HepG2 (cell line): ENCODE results near the gene CD151. TPM values are rescaled to one million over a fixed set of nuclear protein-coding genes. Genes with fewer than 3 reads are reported as not detected.

Experiments
- ESRRA ChIP-seq: sonication (generic); formaldehyde crosslinking; IDR thresholded peaks from 2 replicates; pipeline ENCODE4 v1.5.1; 2020; ENCODE audit warnings: mild to moderate bottlenecking, low read depth, missing genetic modification reagents
- FOXJ3 ChIP-seq: sonication (generic); formaldehyde crosslinking; IDR thresholded peaks from 2 replicates; pipeline ENCODE4 v1.4.0; 2020; ENCODE audit warnings: missing genetic modification reagents, mild to moderate bottlenecking, borderline replicate concordance
- ISX ChIP-seq: sonication (generic); formaldehyde crosslinking; conservative IDR thresholded peaks from 2 replicates; pipeline ENCODE4 v1.5.0; 2020; ENCODE audit warnings: missing genetic modification reagents
- NKX3-1 ChIP-seq: sonication (generic); formaldehyde crosslinking; IDR thresholded peaks from 2 replicates; pipeline ENCODE4 v1.5.0; 2020; ENCODE audit warnings: missing genetic modification reagents
- POLR2G ChIP-seq: fragments of 200-400 bp; formaldehyde crosslinking; IDR thresholded peaks from 2 replicates; pipeline ENCODE4 v1.6.1; 2018; ENCODE audit warnings: mild to moderate bottlenecking, low read depth, low read length, moderate library complexity
- RBM22 ChIP-seq: fragments of 200-400 bp; formaldehyde crosslinking; optimal IDR thresholded peaks from 2 replicates; pipeline ENCODE3; 2017; ENCODE audit warnings: mild to moderate bottlenecking, low read length, moderate library complexity
- RFX1 ChIP-seq: fragments of 450-650 bp; IDR thresholded peaks from 2 replicates; pipeline ENCODE4 v1.6.1; 2017
- SAFB2 ChIP-seq: sonication (generic); formaldehyde crosslinking; IDR thresholded peaks from 2 replicates; pipeline ENCODE4 v1.5.1; 2020; ENCODE audit warnings: missing genetic modification reagents, low read depth, mild to moderate bottlenecking, borderline replicate concordance
- SALL1 ChIP-seq: sonication (generic); formaldehyde crosslinking; IDR thresholded peaks from 2 replicates; pipeline ENCODE4 v1.8.0; 2022; ENCODE audit warnings: mild to moderate bottlenecking, missing genetic modification reagents
- SP140L ChIP-seq: sonication (generic); formaldehyde crosslinking; IDR thresholded peaks from 2 replicates; pipeline ENCODE4 v1.4.0; 2020; ENCODE audit warnings: missing genetic modification reagents, borderline replicate concordance
- SP5 ChIP-seq: IDR thresholded peaks from 2 replicates; pipeline ENCODE4 v1.6.1; 2016; ENCODE audit warnings: low read depth, borderline replicate concordance
- TARDBP ChIP-seq: sonication (generic); formaldehyde crosslinking; IDR thresholded peaks from 2 replicates; pipeline ENCODE4 v1.8.0; 2022; ENCODE audit warnings: mild to moderate bottlenecking, missing genetic modification reagents
- TBP ChIP-seq: sonication (generic); formaldehyde crosslinking; IDR thresholded peaks from 2 replicates; pipeline ENCODE4 v1.5.0; 2020; ENCODE audit warnings: missing genetic modification reagents
- ZNF713 ChIP-seq: sonication (generic); formaldehyde crosslinking; IDR thresholded peaks from 2 replicates; pipeline ENCODE4 v1.4.0; 2020; ENCODE audit warnings: mild to moderate bottlenecking, missing genetic modification reagents
- ZNF746 ChIP-seq: sonication (generic); formaldehyde crosslinking; IDR thresholded peaks from 2 replicates; pipeline ENCODE4 v1.8.0; 2022; ENCODE audit warnings: mild to moderate bottlenecking, missing genetic modification reagents
- ZNF891 ChIP-seq: sonication (generic); formaldehyde crosslinking; IDR thresholded peaks from 2 replicates; pipeline ENCODE4 v1.5.0; 2020; ENCODE audit warnings: mild to moderate bottlenecking, missing genetic modification reagents
- polyA plus RNA-seq, 8 experiments: library from polyadenylated mRNA; depleted of rRNA in 3 of 8; stranded (reverse) in 7 of 8; unstranded in 1 of 8; fragments of >200 nt; fragmentation: Illumina TruSeq in 4 of 8; extraction: Trizol in 4 of 8; gene quantifications; 2 replicates each; pipeline versions ENCODE4 v1.2.1 to v1.2.3, GENCODE V29; 2011 to 2016; ENCODE audit warnings: low read depth in 4 of 8, missing spikeins in 1 of 8, mixed read lengths in 1 of 8; ENCODE audit not compliant: insufficient read depth in 1 of 8
- total RNA-seq, 5 experiments: library from RNA; depleted of rRNA; stranded (reverse); fragments of >200 nt; fragmentation: Illumina TruSeq; extraction: Trizol; gene quantifications; 2 replicates each; pipeline ENCODE4 v1.2.3, GENCODE V29; 2016; ENCODE audit warnings: low read depth in 1 of 5
- TF ChIP-seq, protein P1 (sequence below): sonication (generic); formaldehyde crosslinking; IDR thresholded peaks from 2 replicates; pipeline ENCODE4 v1.8.1; 2023; ENCODE audit warnings: mild to moderate bottlenecking, inconsistent platforms, moderate library complexity, missing genetic modification reagents, borderline replicate concordance
- TF ChIP-seq, protein P2 (sequence below): sonication (generic); formaldehyde crosslinking; IDR thresholded peaks from 2 replicates; pipeline ENCODE4 v1.4.0; 2020; ENCODE audit warnings: mild to moderate bottlenecking, low read depth, missing genetic modification reagents
- TF ChIP-seq, protein P3 (sequence below): sonication (generic); formaldehyde crosslinking; IDR thresholded peaks from 2 replicates; pipeline ENCODE4 v1.4.0; 2020; ENCODE audit warnings: low read depth, missing genetic modification reagents
- TF ChIP-seq, protein P4 (sequence below): sonication (generic); formaldehyde crosslinking; IDR thresholded peaks from 2 replicates; pipeline ENCODE4 v1.5.0; 2020; ENCODE audit warnings: mild to moderate bottlenecking, low read depth, missing genetic modification reagents, borderline replicate concordance
- TF ChIP-seq, protein P5 (sequence below): sonication (generic); formaldehyde crosslinking; IDR thresholded peaks from 2 replicates; pipeline ENCODE4 v1.5.0; 2020; ENCODE audit warnings: missing genetic modification reagents

CD151 gene
- total and polyA plus RNA-seq, 2 of the 13 experiments (the other 11 are each of a cell fraction or from before 2014, with no cell fraction given) = 125 to 197 TPM

DNA sequence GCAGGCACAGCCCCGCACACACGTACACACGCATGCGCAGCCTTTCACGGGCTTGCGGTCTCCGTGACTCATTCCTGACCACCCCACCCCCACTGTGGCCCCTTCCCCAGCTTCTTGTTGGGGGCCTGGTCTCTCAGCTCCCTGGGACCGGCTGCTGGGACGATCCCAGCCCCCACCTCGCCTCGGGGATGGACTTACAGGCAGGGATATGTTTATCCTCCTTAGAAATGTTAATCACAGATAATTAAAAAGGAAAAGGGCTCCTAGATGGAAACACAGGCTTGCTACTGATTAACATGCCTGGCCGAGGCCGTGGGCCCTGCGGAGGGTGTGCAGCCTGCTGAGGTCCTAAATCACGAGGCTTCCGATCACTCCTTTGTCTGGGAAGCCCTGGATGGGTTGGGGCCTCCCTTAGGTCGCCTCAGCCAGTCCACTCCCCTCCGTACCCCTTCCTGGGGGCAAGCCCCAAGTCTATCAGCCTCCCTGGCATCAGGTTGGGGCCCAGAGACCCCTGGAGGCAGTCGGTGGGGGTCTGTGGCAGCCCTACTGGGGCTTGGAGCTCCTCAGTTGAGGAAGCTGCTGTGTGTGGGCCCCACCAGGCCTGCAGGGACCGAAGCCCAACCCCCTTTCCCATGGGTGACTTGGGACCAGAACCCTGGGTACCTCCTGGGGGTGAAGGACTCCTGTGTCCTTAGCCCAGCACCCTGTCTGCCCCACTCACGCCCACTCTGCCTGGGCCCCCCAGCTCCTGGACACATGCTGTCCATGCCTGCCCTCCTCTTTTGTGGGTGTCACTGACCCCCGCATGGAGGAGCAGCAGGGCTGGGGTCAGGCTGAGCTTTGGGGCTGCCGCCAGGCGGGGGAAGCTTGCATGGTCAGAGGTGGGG is 30.5 kb downstream of the CD151 start (continued):
- TF ChIP-seq ZNF746 (CRISPR knock-in tag) (no peak), SP5 (CRISPR knock-in tag) (no peak), TBP (CRISPR knock-in tag) (no peak), POLR2G (peak; percentile 26; the same call in 1 of the 2 replicates), SAFB2 (CRISPR knock-in tag) (no peak), TARDBP (CRISPR knock-in tag) (no peak), RBM22 (peak; percentile 71), ISX (CRISPR knock-in tag) (no peak), ZNF891 (CRISPR knock-in tag) (0 out of 2 replicates have a peak, but pooled peaks have one; percentile 7), NKX3-1 (CRISPR knock-in tag) (no peak), FOXJ3 (CRISPR knock-in tag) (no peak), ZNF713 (CRISPR knock-in tag) (no peak), SALL1 (CRISPR knock-in tag) (no peak), ESRRA (CRISPR knock-in tag) (no peak), SP140L (CRISPR knock-in tag) (no peak), RFX1 (no peak)
- TF ChIP-seq, protein P1, sequence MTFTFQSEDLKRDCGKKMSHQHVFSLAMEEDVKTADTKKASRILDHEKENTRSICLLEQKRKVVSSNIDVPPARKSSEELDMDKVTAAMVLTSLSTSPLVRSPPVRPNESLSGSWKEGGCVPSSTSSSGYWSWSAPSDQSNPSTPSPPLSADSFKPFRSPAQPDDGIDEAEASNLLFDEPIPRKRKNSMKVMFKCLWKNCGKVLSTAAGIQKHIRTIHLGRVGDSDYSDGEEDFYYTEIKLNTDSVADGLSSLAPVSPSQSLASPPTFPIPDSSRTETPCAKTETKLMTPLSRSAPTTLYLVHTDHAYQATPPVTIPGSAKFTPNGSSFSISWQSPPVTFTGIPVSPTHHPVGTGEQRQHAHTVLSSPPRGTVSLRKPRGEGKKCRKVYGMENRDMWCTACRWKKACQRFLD (CRISPR knock-in tag) = no peak
- TF ChIP-seq, protein P2, sequence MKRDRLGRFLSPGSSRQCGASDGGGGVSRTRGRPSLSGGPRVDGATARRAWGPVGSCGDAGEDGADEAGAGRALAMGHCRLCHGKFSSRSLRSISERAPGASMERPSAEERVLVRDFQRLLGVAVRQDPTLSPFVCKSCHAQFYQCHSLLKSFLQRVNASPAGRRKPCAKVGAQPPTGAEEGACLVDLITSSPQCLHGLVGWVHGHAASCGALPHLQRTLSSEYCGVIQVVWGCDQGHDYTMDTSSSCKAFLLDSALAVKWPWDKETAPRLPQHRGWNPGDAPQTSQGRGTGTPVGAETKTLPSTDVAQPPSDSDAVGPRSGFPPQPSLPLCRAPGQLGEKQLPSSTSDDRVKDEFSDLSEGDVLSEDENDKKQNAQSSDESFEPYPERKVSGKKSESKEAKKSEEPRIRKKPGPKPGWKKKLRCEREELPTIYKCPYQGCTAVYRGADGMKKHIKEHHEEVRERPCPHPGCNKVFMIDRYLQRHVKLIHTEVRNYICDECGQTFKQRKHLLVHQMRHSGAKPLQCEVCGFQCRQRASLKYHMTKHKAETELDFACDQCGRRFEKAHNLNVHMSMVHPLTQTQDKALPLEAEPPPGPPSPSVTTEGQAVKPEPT (CRISPR knock-in tag) = no peak
- TF ChIP-seq, protein P3, sequence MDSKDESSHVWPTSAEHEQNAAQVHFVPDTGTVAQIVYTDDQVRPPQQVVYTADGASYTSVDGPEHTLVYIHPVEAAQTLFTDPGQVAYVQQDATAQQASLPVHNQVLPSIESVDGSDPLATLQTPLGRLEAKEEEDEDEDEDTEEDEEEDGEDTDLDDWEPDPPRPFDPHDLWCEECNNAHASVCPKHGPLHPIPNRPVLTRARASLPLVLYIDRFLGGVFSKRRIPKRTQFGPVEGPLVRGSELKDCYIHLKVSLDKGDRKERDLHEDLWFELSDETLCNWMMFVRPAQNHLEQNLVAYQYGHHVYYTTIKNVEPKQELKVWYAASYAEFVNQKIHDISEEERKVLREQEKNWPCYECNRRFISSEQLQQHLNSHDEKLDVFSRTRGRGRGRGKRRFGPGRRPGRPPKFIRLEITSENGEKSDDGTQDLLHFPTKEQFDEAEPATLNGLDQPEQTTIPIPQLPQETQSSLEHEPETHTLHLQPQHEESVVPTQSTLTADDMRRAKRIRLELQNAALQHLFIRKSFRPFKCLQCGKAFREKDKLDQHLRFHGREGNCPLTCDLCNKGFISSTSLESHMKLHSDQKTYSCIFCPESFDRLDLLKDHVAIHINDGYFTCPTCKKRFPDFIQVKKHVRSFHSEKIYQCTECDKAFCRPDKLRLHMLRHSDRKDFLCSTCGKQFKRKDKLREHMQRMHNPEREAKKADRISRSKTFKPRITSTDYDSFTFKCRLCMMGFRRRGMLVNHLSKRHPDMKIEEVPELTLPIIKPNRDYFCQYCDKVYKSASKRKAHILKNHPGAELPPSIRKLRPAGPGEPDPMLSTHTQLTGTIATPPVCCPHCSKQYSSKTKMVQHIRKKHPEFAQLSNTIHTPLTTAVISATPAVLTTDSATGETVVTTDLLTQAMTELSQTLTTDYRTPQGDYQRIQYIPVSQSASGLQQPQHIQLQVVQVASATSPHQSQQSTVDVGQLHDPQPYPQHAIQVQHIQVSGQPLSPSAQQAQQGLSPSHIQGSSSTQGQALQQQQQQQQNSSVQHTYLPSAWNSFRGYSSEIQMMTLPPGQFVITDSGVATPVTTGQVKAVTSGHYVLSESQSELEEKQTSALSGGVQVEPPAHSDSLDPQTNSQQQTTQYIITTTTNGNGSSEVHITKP = no peak
- TF ChIP-seq, protein P4, sequence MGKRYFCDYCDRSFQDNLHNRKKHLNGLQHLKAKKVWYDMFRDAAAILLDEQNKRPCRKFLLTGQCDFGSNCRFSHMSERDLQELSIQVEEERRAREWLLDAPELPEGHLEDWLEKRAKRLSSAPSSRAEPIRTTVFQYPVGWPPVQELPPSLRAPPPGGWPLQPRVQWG (CRISPR knock-in tag) = no peak
- TF ChIP-seq, protein P5, sequence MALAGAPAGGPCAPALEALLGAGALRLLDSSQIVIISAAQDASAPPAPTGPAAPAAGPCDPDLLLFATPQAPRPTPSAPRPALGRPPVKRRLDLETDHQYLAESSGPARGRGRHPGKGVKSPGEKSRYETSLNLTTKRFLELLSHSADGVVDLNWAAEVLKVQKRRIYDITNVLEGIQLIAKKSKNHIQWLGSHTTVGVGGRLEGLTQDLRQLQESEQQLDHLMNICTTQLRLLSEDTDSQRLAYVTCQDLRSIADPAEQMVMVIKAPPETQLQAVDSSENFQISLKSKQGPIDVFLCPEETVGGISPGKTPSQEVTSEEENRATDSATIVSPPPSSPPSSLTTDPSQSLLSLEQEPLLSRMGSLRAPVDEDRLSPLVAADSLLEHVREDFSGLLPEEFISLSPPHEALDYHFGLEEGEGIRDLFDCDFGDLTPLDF (CRISPR knock-in tag) = no peak
